Ishikawa (cell line): ENCODE measurements around the gene OPCML.

ENCODE experiments used
- CEBPB ChIP-seq: IDR thresholded peaks from 2 replicates; pipeline ENCODE4 v1.6.1; 2012
- CREB1 ChIP-seq: IDR thresholded peaks from 2 replicates; pipeline ENCODE4 v1.6.1; 2012; ENCODE audit warnings: low read depth
- EGR1 ChIP-seq: IDR thresholded peaks from 2 replicates; pipeline ENCODE4 v1.6.1; 2012
- EP300 ChIP-seq: IDR thresholded peaks from 2 replicates; pipeline ENCODE4 v1.6.1; 2012; ENCODE audit warnings: borderline replicate concordance
- FOXM1 ChIP-seq: IDR thresholded peaks from 2 replicates; pipeline ENCODE4 v1.6.1; 2012; ENCODE audit warnings: low read depth, borderline replicate concordance
- MAX ChIP-seq: IDR thresholded peaks from 2 replicates; pipeline ENCODE4 v1.6.1; 2012
- NFIC ChIP-seq: IDR thresholded peaks from 2 replicates; pipeline ENCODE4 v1.6.1; 2012
- RAD21 ChIP-seq: IDR thresholded peaks from 2 replicates; pipeline ENCODE4 v1.6.1; 2012; ENCODE audit warnings: low read depth
- TAF1 ChIP-seq: IDR thresholded peaks from 2 replicates; pipeline ENCODE4 v1.6.1; 2012; ENCODE audit warnings: low read depth, mild to moderate bottlenecking
- TCF12 ChIP-seq: IDR thresholded peaks from 2 replicates; pipeline ENCODE4 v1.6.1; 2012; ENCODE audit warnings: low read depth
- TEAD4 ChIP-seq: IDR thresholded peaks from 2 replicates; pipeline ENCODE4 v1.6.1; 2012
- USF1 ChIP-seq: IDR thresholded peaks from 2 replicates; pipeline ENCODE4 v1.6.1; 2012
- YY1 ChIP-seq: IDR thresholded peaks from 2 replicates; pipeline ENCODE4 v1.6.1; 2012; ENCODE audit warnings: low read depth
- TF ChIP-seq, protein P1 (sequence below): IDR thresholded peaks from 2 replicates; pipeline ENCODE4 v1.6.1; 2012; ENCODE audit warnings: low read depth, mild to moderate bottlenecking

DNA sequence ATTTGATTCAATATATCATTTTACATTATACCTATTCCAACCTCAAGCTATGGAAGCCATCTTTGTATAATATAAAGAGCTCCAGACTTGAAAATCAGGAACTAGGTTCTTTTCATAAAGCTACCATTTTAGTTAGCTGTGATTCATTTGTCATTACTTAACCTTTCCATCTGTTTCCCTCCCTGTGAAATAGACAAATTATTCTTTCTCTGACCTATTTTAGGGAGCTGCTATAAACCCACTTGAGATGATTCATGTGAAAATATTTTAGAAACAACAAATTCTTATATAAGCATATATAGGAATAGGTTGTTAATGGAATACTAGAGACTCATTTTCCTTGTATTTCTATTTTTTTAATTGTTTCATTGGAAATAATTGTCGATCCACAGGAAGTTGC lies 1012.1 kb downstream of the OPCML start:
- TF ChIP-seq YY1 (no peak), EP300 (no peak), TAF1 (no peak), CREB1 (no peak), RAD21 (no peak), FOXM1 (no peak), CEBPB (no peak), TEAD4 (no peak), EGR1 (no peak), NFIC (no peak), MAX (no peak), TCF12 (no peak), USF1 (no peak)
- TF ChIP-seq, protein P1, sequence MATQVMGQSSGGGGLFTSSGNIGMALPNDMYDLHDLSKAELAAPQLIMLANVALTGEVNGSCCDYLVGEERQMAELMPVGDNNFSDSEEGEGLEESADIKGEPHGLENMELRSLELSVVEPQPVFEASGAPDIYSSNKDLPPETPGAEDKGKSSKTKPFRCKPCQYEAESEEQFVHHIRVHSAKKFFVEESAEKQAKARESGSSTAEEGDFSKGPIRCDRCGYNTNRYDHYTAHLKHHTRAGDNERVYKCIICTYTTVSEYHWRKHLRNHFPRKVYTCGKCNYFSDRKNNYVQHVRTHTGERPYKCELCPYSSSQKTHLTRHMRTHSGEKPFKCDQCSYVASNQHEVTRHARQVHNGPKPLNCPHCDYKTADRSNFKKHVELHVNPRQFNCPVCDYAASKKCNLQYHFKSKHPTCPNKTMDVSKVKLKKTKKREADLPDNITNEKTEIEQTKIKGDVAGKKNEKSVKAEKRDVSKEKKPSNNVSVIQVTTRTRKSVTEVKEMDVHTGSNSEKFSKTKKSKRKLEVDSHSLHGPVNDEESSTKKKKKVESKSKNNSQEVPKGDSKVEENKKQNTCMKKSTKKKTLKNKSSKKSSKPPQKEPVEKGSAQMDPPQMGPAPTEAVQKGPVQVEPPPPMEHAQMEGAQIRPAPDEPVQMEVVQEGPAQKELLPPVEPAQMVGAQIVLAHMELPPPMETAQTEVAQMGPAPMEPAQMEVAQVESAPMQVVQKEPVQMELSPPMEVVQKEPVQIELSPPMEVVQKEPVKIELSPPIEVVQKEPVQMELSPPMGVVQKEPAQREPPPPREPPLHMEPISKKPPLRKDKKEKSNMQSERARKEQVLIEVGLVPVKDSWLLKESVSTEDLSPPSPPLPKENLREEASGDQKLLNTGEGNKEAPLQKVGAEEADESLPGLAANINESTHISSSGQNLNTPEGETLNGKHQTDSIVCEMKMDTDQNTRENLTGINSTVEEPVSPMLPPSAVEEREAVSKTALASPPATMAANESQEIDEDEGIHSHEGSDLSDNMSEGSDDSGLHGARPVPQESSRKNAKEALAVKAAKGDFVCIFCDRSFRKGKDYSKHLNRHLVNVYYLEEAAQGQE: no peak
